ENCODE results near the gene SCUBE2. TPM values are rescaled to one million over a fixed set of nuclear protein-coding genes. Genes with fewer than 3 reads are reported as not detected.

The SCUBE2 gene
- polyA plus RNA-seq, 1 of the 3 experiments (the other 2 are of a cell fraction) = 0.76 TPM

- TF ChIP-seq, protein P1, sequence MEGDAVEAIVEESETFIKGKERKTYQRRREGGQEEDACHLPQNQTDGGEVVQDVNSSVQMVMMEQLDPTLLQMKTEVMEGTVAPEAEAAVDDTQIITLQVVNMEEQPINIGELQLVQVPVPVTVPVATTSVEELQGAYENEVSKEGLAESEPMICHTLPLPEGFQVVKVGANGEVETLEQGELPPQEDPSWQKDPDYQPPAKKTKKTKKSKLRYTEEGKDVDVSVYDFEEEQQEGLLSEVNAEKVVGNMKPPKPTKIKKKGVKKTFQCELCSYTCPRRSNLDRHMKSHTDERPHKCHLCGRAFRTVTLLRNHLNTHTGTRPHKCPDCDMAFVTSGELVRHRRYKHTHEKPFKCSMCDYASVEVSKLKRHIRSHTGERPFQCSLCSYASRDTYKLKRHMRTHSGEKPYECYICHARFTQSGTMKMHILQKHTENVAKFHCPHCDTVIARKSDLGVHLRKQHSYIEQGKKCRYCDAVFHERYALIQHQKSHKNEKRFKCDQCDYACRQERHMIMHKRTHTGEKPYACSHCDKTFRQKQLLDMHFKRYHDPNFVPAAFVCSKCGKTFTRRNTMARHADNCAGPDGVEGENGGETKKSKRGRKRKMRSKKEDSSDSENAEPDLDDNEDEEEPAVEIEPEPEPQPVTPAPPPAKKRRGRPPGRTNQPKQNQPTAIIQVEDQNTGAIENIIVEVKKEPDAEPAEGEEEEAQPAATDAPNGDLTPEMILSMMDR (IDR thresholded peaks at IDR 0.05) = peak; percentile 18; the same call in 1 of the 2 replicates
- TF ChIP-seq FOXM1 (IDR thresholded peaks at IDR 0.05; ENCODE audit: low read depth) = no peak
- no peak for TF ChIP-seq EZH2phosphoT487 (IDR thresholded peaks at IDR 0.05; ENCODE audit: borderline replicate concordance, low read depth)
- no peak for TF ChIP-seq GATA2 (CRISPR knock-in tag; IDR thresholded peaks at IDR 0.05)
- TF ChIP-seq, protein P2, sequence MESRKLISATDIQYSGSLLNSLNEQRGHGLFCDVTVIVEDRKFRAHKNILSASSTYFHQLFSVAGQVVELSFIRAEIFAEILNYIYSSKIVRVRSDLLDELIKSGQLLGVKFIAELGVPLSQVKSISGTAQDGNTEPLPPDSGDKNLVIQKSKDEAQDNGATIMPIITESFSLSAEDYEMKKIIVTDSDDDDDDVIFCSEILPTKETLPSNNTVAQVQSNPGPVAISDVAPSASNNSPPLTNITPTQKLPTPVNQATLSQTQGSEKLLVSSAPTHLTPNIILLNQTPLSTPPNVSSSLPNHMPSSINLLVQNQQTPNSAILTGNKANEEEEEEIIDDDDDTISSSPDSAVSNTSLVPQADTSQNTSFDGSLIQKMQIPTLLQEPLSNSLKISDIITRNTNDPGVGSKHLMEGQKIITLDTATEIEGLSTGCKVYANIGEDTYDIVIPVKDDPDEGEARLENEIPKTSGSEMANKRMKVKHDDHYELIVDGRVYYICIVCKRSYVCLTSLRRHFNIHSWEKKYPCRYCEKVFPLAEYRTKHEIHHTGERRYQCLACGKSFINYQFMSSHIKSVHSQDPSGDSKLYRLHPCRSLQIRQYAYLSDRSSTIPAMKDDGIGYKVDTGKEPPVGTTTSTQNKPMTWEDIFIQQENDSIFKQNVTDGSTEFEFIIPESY (IDR thresholded peaks at IDR 0.05; ENCODE audit: borderline replicate concordance, low read depth) = no peak
- no peaks in the 10 kb centered on the region for H3K9me2 ChIP-seq
These were observed 30.7 kb downstream of the SCUBE2 start for GRCh38 chr11:9060700-9061111.

GRCh38 chr11:9059406-9059805, 32.0 kb downstream of the SCUBE2 start:
- CTCF ChIA-PET = interaction anchor here (0.8 to 2.7 kb wide), 3 partner anchors 8 to 78 kb away, joined by 3 to 13 read pairs (median 11); no protein-coding TSS in a partner anchor
- POLR2A ChIA-PET = interaction anchor here (0.6 kb wide), 1 partner anchor 330 kb away, joined by 3 read pairs; no protein-coding TSS in a partner anchor
- no peak for TF ChIP-seq MXI1 (IDR thresholded peaks at IDR 0.05; ENCODE audit: low read depth, low read length)
- no peak for TF ChIP-seq FOXM1 (IDR thresholded peaks at IDR 0.05; ENCODE audit: low read depth)
- TF ChIP-seq TCF12 (IDR thresholded peaks at IDR 0.05) = no peak
- TF ChIP-seq, protein P1 (IDR thresholded peaks at IDR 0.05) = no peak
- TF ChIP-seq EP300 (IDR thresholded peaks at IDR 0.05; ENCODE audit: borderline replicate concordance in 1 of 2, low read depth in 1 of 2, low read length in 1 of 2) = no peak
- TF ChIP-seq SIN3A (IDR thresholded peaks at IDR 0.05; ENCODE audit: borderline replicate concordance, low read depth, low read length) = no peak
- TF ChIP-seq YY1 (IDR thresholded peaks at IDR 0.05; ENCODE audit: low read depth) = no peak
- TF ChIP-seq, protein P3, sequence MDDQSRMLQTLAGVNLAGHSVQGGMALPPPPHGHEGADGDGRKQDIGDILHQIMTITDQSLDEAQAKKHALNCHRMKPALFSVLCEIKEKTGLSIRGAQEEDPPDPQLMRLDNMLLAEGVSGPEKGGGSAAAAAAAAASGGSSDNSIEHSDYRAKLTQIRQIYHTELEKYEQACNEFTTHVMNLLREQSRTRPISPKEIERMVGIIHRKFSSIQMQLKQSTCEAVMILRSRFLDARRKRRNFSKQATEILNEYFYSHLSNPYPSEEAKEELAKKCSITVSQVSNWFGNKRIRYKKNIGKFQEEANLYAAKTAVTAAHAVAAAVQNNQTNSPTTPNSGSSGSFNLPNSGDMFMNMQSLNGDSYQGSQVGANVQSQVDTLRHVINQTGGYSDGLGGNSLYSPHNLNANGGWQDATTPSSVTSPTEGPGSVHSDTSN (IDR thresholded peaks at IDR 0.05) = no peak
- TF ChIP-seq, protein P4, sequence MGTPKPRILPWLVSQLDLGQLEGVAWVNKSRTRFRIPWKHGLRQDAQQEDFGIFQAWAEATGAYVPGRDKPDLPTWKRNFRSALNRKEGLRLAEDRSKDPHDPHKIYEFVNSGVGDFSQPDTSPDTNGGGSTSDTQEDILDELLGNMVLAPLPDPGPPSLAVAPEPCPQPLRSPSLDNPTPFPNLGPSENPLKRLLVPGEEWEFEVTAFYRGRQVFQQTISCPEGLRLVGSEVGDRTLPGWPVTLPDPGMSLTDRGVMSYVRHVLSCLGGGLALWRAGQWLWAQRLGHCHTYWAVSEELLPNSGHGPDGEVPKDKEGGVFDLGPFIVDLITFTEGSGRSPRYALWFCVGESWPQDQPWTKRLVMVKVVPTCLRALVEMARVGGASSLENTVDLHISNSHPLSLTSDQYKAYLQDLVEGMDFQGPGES (IDR thresholded peaks at IDR 0.05; ENCODE audit: low read depth, low read length) = no peak
- no peak for TF ChIP-seq FOSL2 (IDR thresholded peaks at IDR 0.05; ENCODE audit: borderline replicate concordance, low read depth)
- no peak for TF ChIP-seq JUND (IDR thresholded peaks at IDR 0.05)
- TF ChIP-seq NRF1 (IDR thresholded peaks at IDR 0.05; ENCODE audit: low read depth, low read length) = no peak
- TF ChIP-seq SMC3 (IDR thresholded peaks at IDR 0.05; ENCODE audit: low read depth, low read length) = no peak
- TF ChIP-seq POLR2AphosphoS5 (IDR thresholded peaks at IDR 0.05; ENCODE audit: low read depth, low read length) = no peak
- TF ChIP-seq RXRA (IDR thresholded peaks at IDR 0.05; ENCODE audit: borderline replicate concordance, low read depth) = no peak

More at GRCh38 chr11:9060700-9061111, 30.7 kb downstream of the SCUBE2 start:
- no peak overlapping the region for H3K4me2 ChIP-seq
- 67% methylated on average over 4 of the region's 4 CpGs for WGBS (ENCODE audit: low lambda C conversion rate)
- no peaks in the 10 kb centered on the region for H3F3A ChIP-seq (replicated peaks; ENCODE audit: insufficient read depth)
- H3K36me3 ChIP-seq (replicated peaks in 1 of 2; ENCODE audit: control insufficient read depth in 1 of 2, insufficient read depth in 2 of 2, low read length in 1 of 2) = no peaks in the 10 kb centered on the region
- no peak overlapping the region for H2AFZ ChIP-seq (ENCODE audit: low read depth)
- H3K27me3 ChIP-seq (ENCODE audit: insufficient read depth) = no peaks in the 10 kb centered on the region
- no peaks in the 10 kb centered on the region for H4K20me1 ChIP-seq (ENCODE audit: insufficient read depth)
- ChIA-PET POLR2A (no interaction called here), CTCF (interaction anchor here (1.1 to 2.7 kb wide), 4 partner anchors 9 to 46 kb away, joined by 3 to 13 read pairs (median 8); no protein-coding TSS in a partner anchor)
- H3K9ac ChIP-seq = no peak overlapping the region
- no peak overlapping the region for H3K27ac ChIP-seq (ENCODE audit: low read depth in 2 of 2, low read length in 1 of 2)
- no peak overlapping the region for H3K4me3 ChIP-seq (ENCODE audit: low read depth in 2 of 2, low read length in 1 of 2)
- no peaks in the 10 kb centered on the region for H3K79me2 ChIP-seq (ENCODE audit: insufficient read depth)
- H3K9me3 ChIP-seq = no peaks in the 10 kb centered on the region
- H3K4me1 ChIP-seq (ENCODE audit: control insufficient read depth in 1 of 2, insufficient read depth in 2 of 2, low read depth in 1 of 2, low read length in 1 of 2) = peaks cover 0 to 4% of the 10 kb centered on the region in 2 experiments; a peak in 1 of 4 replicates
- DNase-seq = no peak

More at GRCh38 chr11:9059406-9059805, 32.0 kb downstream of the SCUBE2 start:
- Histone ChIP-seq H3K4me3 (ENCODE audit: low read depth in 2 of 2, low read length in 1 of 2) (no peak overlapping the region), H3K27ac (ENCODE audit: low read depth in 2 of 2, low read length in 1 of 2) (no peak overlapping the region), H3F3A (replicated peaks; ENCODE audit: insufficient read depth) (no peaks in the 10 kb centered on the region), H3K4me1 (ENCODE audit: control insufficient read depth in 1 of 2, insufficient read depth in 2 of 2, low read depth in 1 of 2, low read length in 1 of 2) (peaks cover 0 to 4% of the 10 kb centered on the region in 2 experiments; a peak in 1 of 4 replicates), H2AFZ (ENCODE audit: low read depth) (no peak overlapping the region), H3K27me3 (ENCODE audit: insufficient read depth) (no peaks in the 10 kb centered on the region), H3K4me2 (no peak overlapping the region), H3K79me2 (ENCODE audit: insufficient read depth) (no peaks in the 10 kb centered on the region), H3K9ac (no peak overlapping the region), H3K9me3 (no peaks in the 10 kb centered on the region), H4K20me1 (ENCODE audit: insufficient read depth) (no peaks in the 10 kb centered on the region), H3K9me2 (no peaks in the 10 kb centered on the region), H3K36me3 (replicated peaks in 1 of 2; ENCODE audit: control insufficient read depth in 1 of 2, insufficient read depth in 2 of 2, low read length in 1 of 2) (no peaks in the 10 kb centered on the region)
- 75% methylated on average over 3 of the region's 3 CpGs for WGBS (ENCODE audit: low lambda C conversion rate)
- DNase-seq = no peak

Data from SK-N-SH (cell line).